GM19025 (cell line): ENCODE data around the gene LMX1A.

Experiments
- ATAC-seq: cut with Tn5 transposase; IDR thresholded peaks from one replicate; pipeline ENCODE4 v1.9.1; 2021; ENCODE audit warnings: mild to moderate bottlenecking, low read depth, moderate library complexity; ENCODE audit not compliant: unreplicated experiment

The LMX1A gene

GRCh38 chr1:165328136-165328535 is 28.4 kb downstream of the LMX1A start:
- ATAC-seq = no peak

- no peak for ATAC-seq
These were observed 29.0 kb downstream of the LMX1A start for GRCh38 chr1:165327538-165327937.

- no peak for ATAC-seq
These were observed 30.9 kb downstream of the LMX1A start for GRCh38 chr1:165325460-165326203.

GRCh38 chr1:165324050-165324449 is 32.5 kb downstream of the LMX1A start:
- ATAC-seq = no peak

- ATAC-seq = no peak
These were observed 38.9 kb downstream of the LMX1A start for GRCh38 chr1:165317612-165318011.

GRCh38 chr1:165316153-165316772 is 40.3 kb downstream of the LMX1A start:
- ATAC-seq = no peak

- no peak for ATAC-seq
These were observed 41.0 kb downstream of the LMX1A start for GRCh38 chr1:165315481-165315880.

- ATAC-seq = no peak
These were observed 42.6 kb downstream of the LMX1A start for GRCh38 chr1:165313903-165314302.

- ATAC-seq = no peak
These were observed 43.9 kb downstream of the LMX1A start for GRCh38 chr1:165312591-165312990.

- no peak for ATAC-seq
These were observed 49.7 kb downstream of the LMX1A start for GRCh38 chr1:165306543-165307434.

- no peak for ATAC-seq
These were observed 53.1 kb downstream of the LMX1A start for GRCh38 chr1:165303386-165303785.

- no peak for ATAC-seq
These were observed 56.1 kb downstream of the LMX1A start for GRCh38 chr1:165300400-165300903.

- ATAC-seq = no peak
These were observed 58.2 kb downstream of the LMX1A start for GRCh38 chr1:165298203-165298820.

- ATAC-seq = no peak
These were observed 60.3 kb downstream of the LMX1A start for GRCh38 chr1:165296205-165296604.

- ATAC-seq = no peak
These were observed 66.4 kb downstream of the LMX1A start for GRCh38 chr1:165290148-165290547.

GRCh38 chr1:165289556-165289955 is 67.0 kb downstream of the LMX1A start:
- no peak for ATAC-seq

GRCh38 chr1:165288350-165289120 is 68.0 kb downstream of the LMX1A start:
- no peak for ATAC-seq

- no peak for ATAC-seq
These were observed 68.7 kb downstream of the LMX1A start for GRCh38 chr1:165287781-165288180.

- no peak for ATAC-seq
These were observed 69.2 kb downstream of the LMX1A start for GRCh38 chr1:165287329-165287728.

- no peak for ATAC-seq
These were observed 72.1 kb downstream of the LMX1A start for GRCh38 chr1:165284454-165284853.
